ENCODE measurements around the gene TMEM125.

The TMEM125 gene

DNA sequence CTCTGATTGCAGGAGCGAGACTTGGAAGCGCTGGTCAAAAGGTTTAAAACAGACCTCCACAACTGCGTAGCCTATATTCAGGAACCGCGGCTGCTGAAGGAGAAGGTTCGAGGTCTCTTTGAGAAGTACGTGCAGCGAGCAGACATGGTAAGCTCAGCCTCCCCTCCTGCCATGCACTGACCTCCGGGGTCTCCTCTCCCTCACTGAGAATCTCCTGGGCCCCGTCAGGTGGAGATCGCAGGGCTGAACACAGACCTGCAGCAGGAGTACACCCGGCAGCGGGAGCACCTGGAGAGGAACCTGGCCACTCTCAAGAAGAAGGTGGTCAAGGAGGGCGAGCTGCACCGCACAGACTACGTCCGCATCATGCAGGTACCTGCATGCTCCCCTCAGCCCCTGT, 35.5 kb upstream of the TMEM125 start:
- Histone ChIP-seq H3K4me1 (ENCODE audit: control insufficient read depth, insufficient read depth, low read length, poor library complexity, severe bottlenecking) (peaks cover 17% of the 10 kb centered on the region), H3K27ac (ENCODE audit: low read depth, low read length, severe bottlenecking) (no peak overlapping the region), H3K36me3 (ENCODE audit: control insufficient read depth, insufficient read depth, low read length) (no peaks in the 10 kb centered on the region), H3K4me3 (ENCODE audit: extremely low read depth, insufficient read depth, low read length, poor library complexity, severe bottlenecking) (no peak overlapping the region), H3K9me3 (ENCODE audit: control insufficient read depth, low read length) (no peaks in the 10 kb centered on the region)
- WGBS, 2 experiments (ENCODE audit: insufficient coverage in 2 of 2), result 95 to 97% methylated on average over 17 of the region's 17 CpGs

DNA sequence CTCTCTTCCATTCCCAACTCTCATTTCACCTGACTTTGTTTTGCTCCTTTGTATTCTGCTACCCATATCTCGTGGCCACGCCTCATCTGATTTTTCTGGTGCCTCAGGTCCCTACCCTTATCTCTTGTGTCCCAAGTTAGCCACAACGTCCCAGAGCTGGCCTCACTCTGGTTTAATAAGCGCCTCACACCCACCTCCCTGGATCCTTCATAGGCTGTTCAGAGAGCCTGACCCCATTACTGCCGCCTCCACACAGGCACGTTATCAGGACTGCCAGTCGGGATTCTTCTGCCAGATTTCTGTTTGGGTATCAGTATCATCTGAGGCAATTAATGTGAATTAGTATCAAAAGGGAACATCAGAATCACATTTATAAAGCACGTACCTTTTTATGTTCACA, 34.7 kb upstream of the TMEM125 start:
- no peak overlapping the region for H3K27ac ChIP-seq (ENCODE audit: low read depth, low read length, severe bottlenecking)
- H3K4me1 ChIP-seq (ENCODE audit: control insufficient read depth, insufficient read depth, low read length, poor library complexity, severe bottlenecking), result peaks cover 17% of the 10 kb centered on the region
- no peak overlapping the region for H3K4me3 ChIP-seq (ENCODE audit: extremely low read depth, insufficient read depth, low read length, poor library complexity, severe bottlenecking)
- no peaks in the 10 kb centered on the region for H3K36me3 ChIP-seq (ENCODE audit: control insufficient read depth, insufficient read depth, low read length)
- 89 to 90% methylated on average over 2 to 5 of the region's 8 CpGs for WGBS, 2 experiments (ENCODE audit: insufficient coverage in 2 of 2)
- H3K9me3 ChIP-seq (ENCODE audit: control insufficient read depth, low read length), result no peaks in the 10 kb centered on the region

DNA sequence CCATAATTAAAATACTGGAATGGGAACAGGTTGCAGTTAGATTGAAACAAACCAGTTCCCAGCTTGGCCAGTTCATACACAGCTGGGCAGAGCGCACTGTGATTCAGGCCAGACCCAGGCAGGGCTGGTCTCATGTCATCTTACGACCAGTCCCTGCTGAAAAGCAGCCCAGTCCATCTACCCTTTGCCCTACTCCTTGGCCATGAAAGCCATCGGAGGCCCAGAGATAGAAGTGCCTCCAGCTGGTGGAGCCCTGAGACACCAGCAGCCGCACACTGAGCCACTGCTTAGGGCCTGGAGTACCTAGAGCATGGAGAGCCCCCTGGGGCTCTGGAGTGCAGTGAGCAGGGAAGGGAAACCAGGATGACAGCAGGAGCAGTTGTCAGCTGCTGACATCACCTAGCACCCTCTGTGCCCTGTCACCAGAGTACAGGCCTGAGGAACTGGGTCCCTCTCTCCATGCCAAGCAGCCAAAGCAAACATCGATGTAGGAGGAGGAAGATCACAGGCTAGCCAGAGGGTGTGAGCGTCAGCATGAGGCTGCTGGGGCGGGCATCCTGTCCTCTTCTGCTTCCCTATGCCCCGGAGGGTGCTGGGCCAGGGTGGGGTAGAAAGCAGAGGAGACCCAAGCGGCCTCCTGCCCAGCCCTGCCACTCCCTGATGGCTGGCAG, 34.2 kb upstream of the TMEM125 start:
- Histone ChIP-seq H3K4me3 (ENCODE audit: extremely low read depth, insufficient read depth, low read length, poor library complexity, severe bottlenecking) (no peak overlapping the region), H3K9me3 (ENCODE audit: control insufficient read depth, low read length) (no peaks in the 10 kb centered on the region), H3K27ac (ENCODE audit: low read depth, low read length, severe bottlenecking) (no peak overlapping the region), H3K4me1 (ENCODE audit: control insufficient read depth, insufficient read depth, low read length, poor library complexity, severe bottlenecking) (peaks cover 13% of the 10 kb centered on the region), H3K36me3 (ENCODE audit: control insufficient read depth, insufficient read depth, low read length) (no peaks in the 10 kb centered on the region)
- WGBS, 2 experiments (ENCODE audit: insufficient coverage in 2 of 2), result 95 to 98% methylated on average over 8 to 9 of the region's 9 CpGs

DNA sequence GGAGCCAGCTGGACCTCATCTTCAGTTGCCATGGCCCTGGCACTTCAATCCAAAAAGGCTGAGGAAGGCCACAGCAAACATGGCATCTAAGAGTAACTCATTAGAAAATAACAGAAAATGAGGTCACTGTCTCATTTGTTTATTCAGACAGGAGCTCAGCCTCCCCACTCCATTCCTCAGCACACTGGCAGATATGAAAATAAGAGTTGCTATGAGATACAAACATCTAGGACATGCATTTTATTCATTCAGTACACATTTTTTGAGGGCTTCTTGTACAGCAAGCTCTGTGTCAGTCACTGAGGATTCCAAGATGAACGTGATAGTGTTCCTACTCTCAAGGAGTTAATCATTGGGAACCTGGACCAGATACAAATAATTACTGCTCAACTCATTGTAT, 32.7 kb upstream of the TMEM125 start:
- H3K4me1 ChIP-seq (ENCODE audit: control insufficient read depth, insufficient read depth, low read length, poor library complexity, severe bottlenecking), result peaks cover 11% of the 10 kb centered on the region
- no peak overlapping the region for H3K27ac ChIP-seq (ENCODE audit: low read depth, low read length, severe bottlenecking)
- 89% methylated on average over 1 of the region's 1 CpG; no CpG with 5 or more reads in 1 of the 2 experiments for WGBS, 2 experiments (ENCODE audit: insufficient coverage in 2 of 2)
- H3K4me3 ChIP-seq (ENCODE audit: extremely low read depth, insufficient read depth, low read length, poor library complexity, severe bottlenecking), result no peak overlapping the region
- no peaks in the 10 kb centered on the region for H3K9me3 ChIP-seq (ENCODE audit: control insufficient read depth, low read length)
- H3K36me3 ChIP-seq (ENCODE audit: control insufficient read depth, insufficient read depth, low read length), result no peaks in the 10 kb centered on the region

DNA sequence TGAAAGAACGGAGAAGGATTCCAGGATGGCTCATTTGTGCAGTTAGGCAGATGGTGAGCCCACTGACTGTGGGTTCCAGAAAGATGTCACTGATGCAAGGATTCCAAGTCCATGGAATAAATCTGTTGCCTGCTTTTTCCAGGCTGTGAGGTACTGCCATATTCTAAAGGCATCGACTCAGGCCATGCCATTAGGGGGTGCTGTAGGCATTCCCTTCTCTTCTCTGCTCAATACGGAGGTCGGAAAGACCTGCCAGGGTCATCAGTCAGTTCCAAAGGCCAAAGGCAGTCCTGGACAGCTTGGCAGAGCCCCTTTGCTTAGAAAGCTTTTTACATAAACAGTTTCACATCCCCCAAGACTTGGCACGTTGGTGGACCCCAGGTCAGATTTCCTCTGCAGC, 31.7 kb upstream of the TMEM125 start:
- Histone ChIP-seq H3K4me3 (ENCODE audit: extremely low read depth, insufficient read depth, low read length, poor library complexity, severe bottlenecking) (no peak overlapping the region), H3K36me3 (ENCODE audit: control insufficient read depth, insufficient read depth, low read length) (no peaks in the 10 kb centered on the region), H3K4me1 (ENCODE audit: control insufficient read depth, insufficient read depth, low read length, poor library complexity, severe bottlenecking) (peaks cover 4% of the 10 kb centered on the region), H3K27ac (ENCODE audit: low read depth, low read length, severe bottlenecking) (no peak overlapping the region), H3K9me3 (ENCODE audit: control insufficient read depth, low read length) (peaks cover under 1% of the 10 kb centered on the region)
- WGBS, 2 experiments (ENCODE audit: insufficient coverage in 2 of 2), result 0 to 6% methylated on average over 4 of the region's 5 CpGs

DNA sequence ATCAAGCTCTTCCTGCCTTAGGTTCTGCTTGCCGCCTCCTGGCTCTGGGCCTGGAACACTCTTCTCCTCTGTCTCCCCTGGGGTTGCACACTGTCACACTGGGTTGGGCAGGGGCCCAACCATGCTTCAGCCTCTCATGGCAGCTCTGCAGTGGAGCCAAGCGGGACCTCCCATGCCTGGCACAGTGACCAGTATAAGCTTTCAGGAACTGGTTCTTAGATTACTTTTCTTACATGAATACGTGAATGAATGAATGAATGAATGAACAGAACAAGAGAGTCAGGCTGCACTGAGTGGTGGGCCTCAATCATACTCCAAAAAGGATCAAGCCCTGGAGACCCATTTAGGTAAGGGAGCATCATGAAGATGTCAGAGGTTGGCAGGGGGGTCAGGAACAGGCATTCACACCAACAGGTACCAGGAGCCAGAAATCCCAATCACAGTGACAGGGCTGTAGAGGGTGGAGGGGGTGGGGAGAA, 30.8 kb upstream of the TMEM125 start:
- peaks cover 6% of the 10 kb centered on the region for H3K9me3 ChIP-seq (ENCODE audit: control insufficient read depth, low read length)
- H3K4me1 ChIP-seq (ENCODE audit: control insufficient read depth, insufficient read depth, low read length, poor library complexity, severe bottlenecking), result peaks cover 4% of the 10 kb centered on the region
- no peak overlapping the region for H3K27ac ChIP-seq (ENCODE audit: low read depth, low read length, severe bottlenecking)
- 95 to 97% methylated on average over 2 to 3 of the region's 3 CpGs for WGBS, 2 experiments (ENCODE audit: insufficient coverage in 2 of 2)
- no peaks in the 10 kb centered on the region for H3K36me3 ChIP-seq (ENCODE audit: control insufficient read depth, insufficient read depth, low read length)
- no peak overlapping the region for H3K4me3 ChIP-seq (ENCODE audit: extremely low read depth, insufficient read depth, low read length, poor library complexity, severe bottlenecking)

- Histone ChIP-seq H3K27ac (ENCODE audit: low read depth, low read length, severe bottlenecking) (no peak overlapping the region), H3K9me3 (ENCODE audit: control insufficient read depth, low read length) (peaks cover 6% of the 10 kb centered on the region), H3K4me1 (ENCODE audit: control insufficient read depth, insufficient read depth, low read length, poor library complexity, severe bottlenecking) (peaks cover 4% of the 10 kb centered on the region), H3K4me3 (ENCODE audit: extremely low read depth, insufficient read depth, low read length, poor library complexity, severe bottlenecking) (no peak overlapping the region), H3K36me3 (ENCODE audit: control insufficient read depth, insufficient read depth, low read length) (no peaks in the 10 kb centered on the region)
- 63 to 72% methylated on average over 1 to 2 of the region's 3 CpGs for WGBS, 2 experiments (ENCODE audit: insufficient coverage in 2 of 2)
Observed at GRCh38 chr1:43239484-43239883, 30.3 kb upstream of the TMEM125 start.

GRCh38 chr1:43241413-43241836, 28.4 kb upstream of the TMEM125 start:
- H3K9me3 ChIP-seq (ENCODE audit: control insufficient read depth, low read length), result peaks cover 23% of the 10 kb centered on the region
- 58 to 64% methylated on average over 5 to 6 of the region's 6 CpGs for WGBS, 2 experiments (ENCODE audit: insufficient coverage in 2 of 2)
- H3K4me1 ChIP-seq (ENCODE audit: control insufficient read depth, insufficient read depth, low read length, poor library complexity, severe bottlenecking), result peaks cover 4% of the 10 kb centered on the region
- no peak overlapping the region for H3K27ac ChIP-seq (ENCODE audit: low read depth, low read length, severe bottlenecking)
- no peaks in the 10 kb centered on the region for H3K36me3 ChIP-seq (ENCODE audit: control insufficient read depth, insufficient read depth, low read length)
- H3K4me3 ChIP-seq (ENCODE audit: extremely low read depth, insufficient read depth, low read length, poor library complexity, severe bottlenecking), result no peak overlapping the region

GRCh38 chr1:43243299-43243698, 26.5 kb upstream of the TMEM125 start:
- WGBS, 2 experiments (ENCODE audit: insufficient coverage in 2 of 2), result 86 to 88% methylated on average over 3 to 5 of the region's 6 CpGs
- Histone ChIP-seq H3K4me1 (ENCODE audit: control insufficient read depth, insufficient read depth, low read length, poor library complexity, severe bottlenecking) (peaks cover 4% of the 10 kb centered on the region), H3K9me3 (ENCODE audit: control insufficient read depth, low read length) (peaks cover 29% of the 10 kb centered on the region), H3K4me3 (ENCODE audit: extremely low read depth, insufficient read depth, low read length, poor library complexity, severe bottlenecking) (no peak overlapping the region), H3K36me3 (ENCODE audit: control insufficient read depth, insufficient read depth, low read length) (no peaks in the 10 kb centered on the region), H3K27ac (ENCODE audit: low read depth, low read length, severe bottlenecking) (no peak overlapping the region)

DNA sequence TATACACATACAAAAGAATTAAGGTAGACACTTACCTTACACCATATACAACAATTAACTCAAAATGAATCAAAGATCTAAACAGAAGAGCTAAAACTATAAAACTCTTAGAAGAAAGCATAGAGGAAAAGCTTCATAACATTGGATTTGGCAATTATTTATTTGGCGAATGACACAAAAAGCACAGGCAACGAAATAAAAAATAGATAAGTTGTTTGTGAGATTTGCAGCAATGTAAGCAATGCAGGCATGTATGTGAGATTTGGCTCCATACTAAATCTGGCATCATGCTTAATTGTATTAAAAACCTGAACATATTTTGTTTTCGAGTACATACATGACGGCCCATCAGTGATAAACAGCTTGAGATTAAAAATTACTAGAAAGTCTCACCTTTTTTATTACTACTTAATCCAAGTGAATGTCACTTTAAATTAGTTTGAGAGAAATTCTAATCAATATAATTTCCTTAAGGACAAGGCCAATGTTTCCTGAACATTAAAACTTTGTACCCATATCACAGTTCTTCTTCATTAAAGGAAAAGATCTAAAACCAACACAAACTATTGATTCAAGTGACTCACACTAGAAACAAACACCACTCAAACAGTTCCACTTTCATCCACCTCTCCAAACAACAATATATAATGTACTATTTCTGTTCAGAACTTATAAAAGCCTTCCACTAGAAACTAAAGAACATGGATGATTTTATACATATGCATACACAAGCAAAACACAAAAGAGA, 23.1 kb upstream of the TMEM125 start:
- H3K36me3 ChIP-seq (ENCODE audit: control insufficient read depth, insufficient read depth, low read length), result no peaks in the 10 kb centered on the region
- no peak overlapping the region for H3K4me3 ChIP-seq (ENCODE audit: extremely low read depth, insufficient read depth, low read length, poor library complexity, severe bottlenecking)
- WGBS, 2 experiments (ENCODE audit: insufficient coverage in 2 of 2), result 89 to 94% methylated on average over 2 of the region's 4 CpGs

More for the DNA sequence above, 23.1 kb upstream of the TMEM125 start:
- Histone ChIP-seq H3K27ac (ENCODE audit: low read depth, low read length, severe bottlenecking) (no peak overlapping the region), H3K4me1 (ENCODE audit: control insufficient read depth, insufficient read depth, low read length, poor library complexity, severe bottlenecking) (peaks cover 2% of the 10 kb centered on the region), H3K9me3 (ENCODE audit: control insufficient read depth, low read length) (peaks cover 42% of the 10 kb centered on the region)
